ENCODE measurements around the gene TSC22D2. TPM values are rescaled to one million over a fixed set of nuclear protein-coding genes. Genes with fewer than 3 reads are reported as not detected.

TSC22D2 gene
- total RNA-seq, 1 donor from 2014 or later, result 38.9 TPM

DNA sequence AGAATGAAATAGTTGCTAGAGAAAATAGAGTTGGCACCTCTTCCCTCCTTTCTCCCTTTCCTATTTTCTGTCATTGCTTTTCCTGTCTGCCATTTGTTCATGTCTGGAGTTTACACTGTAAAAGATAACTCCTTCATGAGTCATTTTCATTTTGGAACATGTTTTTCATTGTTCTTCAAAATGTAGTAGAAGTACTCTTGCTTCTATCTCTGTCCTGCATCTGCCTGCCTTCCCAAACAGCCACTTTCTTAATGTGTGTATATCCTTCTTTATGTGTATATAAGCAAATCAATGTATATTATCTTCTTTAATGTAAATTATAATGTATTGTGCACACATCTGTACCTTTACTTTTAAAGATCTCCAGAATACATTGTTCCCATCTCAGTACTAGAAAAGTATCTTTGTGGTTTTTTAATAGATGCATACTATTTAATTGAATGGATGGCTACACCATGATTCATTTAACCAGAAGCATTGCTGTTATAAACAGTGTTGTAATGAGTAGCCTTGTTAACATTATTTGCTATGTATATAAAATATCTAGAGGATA lies 41.1 kb downstream of the TSC22D2 start:
- Mint-ChIP-seq H3K9me3 (no peaks in the 10 kb centered on the region), H3K27ac (no peak overlapping the region), H3K36me3 (ENCODE audit: low read depth) (peaks cover 11% of the 10 kb centered on the region), H3K4me3 (no peak overlapping the region), H3K4me1 (peaks cover 26% of the 10 kb centered on the region), H3K27me3 (no peaks in the 10 kb centered on the region)
- ATAC-seq (ENCODE audit: low read depth), result no peak
- DNase-seq, result no peak
- CTCF ChIA-PET, result no interaction called here
- intact Hi-C loops (cut with micrococcal nuclease), result no loop called here
- TF ChIP-seq, protein P1, sequence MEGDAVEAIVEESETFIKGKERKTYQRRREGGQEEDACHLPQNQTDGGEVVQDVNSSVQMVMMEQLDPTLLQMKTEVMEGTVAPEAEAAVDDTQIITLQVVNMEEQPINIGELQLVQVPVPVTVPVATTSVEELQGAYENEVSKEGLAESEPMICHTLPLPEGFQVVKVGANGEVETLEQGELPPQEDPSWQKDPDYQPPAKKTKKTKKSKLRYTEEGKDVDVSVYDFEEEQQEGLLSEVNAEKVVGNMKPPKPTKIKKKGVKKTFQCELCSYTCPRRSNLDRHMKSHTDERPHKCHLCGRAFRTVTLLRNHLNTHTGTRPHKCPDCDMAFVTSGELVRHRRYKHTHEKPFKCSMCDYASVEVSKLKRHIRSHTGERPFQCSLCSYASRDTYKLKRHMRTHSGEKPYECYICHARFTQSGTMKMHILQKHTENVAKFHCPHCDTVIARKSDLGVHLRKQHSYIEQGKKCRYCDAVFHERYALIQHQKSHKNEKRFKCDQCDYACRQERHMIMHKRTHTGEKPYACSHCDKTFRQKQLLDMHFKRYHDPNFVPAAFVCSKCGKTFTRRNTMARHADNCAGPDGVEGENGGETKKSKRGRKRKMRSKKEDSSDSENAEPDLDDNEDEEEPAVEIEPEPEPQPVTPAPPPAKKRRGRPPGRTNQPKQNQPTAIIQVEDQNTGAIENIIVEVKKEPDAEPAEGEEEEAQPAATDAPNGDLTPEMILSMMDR (IDR thresholded peaks at IDR 0.05), result no peak
- POLR2A ChIA-PET, result no interaction called here

DNA sequence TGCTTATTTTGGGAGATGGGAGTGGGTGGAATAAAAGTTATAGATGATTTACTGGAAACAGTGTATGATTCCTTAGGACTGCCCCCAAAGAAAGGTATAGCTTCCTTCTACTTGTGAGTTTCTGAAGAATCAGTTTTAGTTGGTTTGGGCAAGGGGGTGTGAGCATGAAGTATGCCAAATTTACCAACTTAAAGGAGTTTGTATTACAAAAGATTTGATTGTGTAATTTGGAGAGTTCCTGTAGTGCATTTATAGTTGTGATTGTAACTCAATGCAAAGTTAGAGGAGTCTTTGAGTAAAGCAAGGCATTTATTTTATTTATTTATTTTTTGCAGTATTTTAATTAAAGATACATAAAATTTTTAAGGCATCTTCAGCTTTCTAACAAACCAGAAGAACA lies 42.8 kb downstream of the TSC22D2 start:
- no peak for DNase-seq
- intact Hi-C loops (cut with micrococcal nuclease), result no loop called here
- ChIA-PET CTCF (interaction anchor here (0.7 kb wide), 1 partner anchor 26 kb away, joined by 3 read pairs; no protein-coding TSS in a partner anchor), POLR2A (interaction anchor here (1.2 kb wide), 1 partner anchor 42 kb away, joined by 3 read pairs; no protein-coding TSS in a partner anchor)
- H3K4me3 Mint-ChIP-seq, result no peak overlapping the region
- ATAC-seq (ENCODE audit: low read depth), result no peak
- H3K27ac Mint-ChIP-seq, result no peak overlapping the region
- no peaks in the 10 kb centered on the region for H3K27me3 Mint-ChIP-seq
- TF ChIP-seq, protein P1 (IDR thresholded peaks at IDR 0.05), result no peak
- H3K36me3 Mint-ChIP-seq (ENCODE audit: low read depth), result peaks cover 10% of the 10 kb centered on the region
- no peaks in the 10 kb centered on the region for H3K9me3 Mint-ChIP-seq
- peaks cover 26% of the 10 kb centered on the region for H3K4me1 Mint-ChIP-seq

- intact Hi-C loops (cut with micrococcal nuclease), result no loop called here
- ChIA-PET CTCF (no interaction called here), POLR2A (interaction anchor here (0.6 kb wide), 1 partner anchor 42 kb away, joined by 7 read pairs; no protein-coding TSS in a partner anchor)
- Mint-ChIP-seq H3K27me3 (no peaks in the 10 kb centered on the region), H3K9me3 (no peaks in the 10 kb centered on the region), H3K36me3 (ENCODE audit: low read depth) (peaks cover 11% of the 10 kb centered on the region), H3K4me1 (peaks cover 26% of the 10 kb centered on the region), H3K27ac (no peak overlapping the region), H3K4me3 (no peak overlapping the region)
- ATAC-seq (ENCODE audit: low read depth) (no peak), DNase-seq (no peak)
- TF ChIP-seq, protein P1 (IDR thresholded peaks at IDR 0.05), result no peak
Observed at GRCh38 chr3:150451329-150452048, 43.4 kb downstream of the TSC22D2 start.

GRCh38 chr3:150453353-150453752 lies 45.3 kb downstream of the TSC22D2 start:
- CTCF ChIA-PET, result no interaction called here
- H3K4me3 Mint-ChIP-seq, result no peak overlapping the region
- intact Hi-C loops (cut with micrococcal nuclease), result no loop called here

GRCh38 chr3:150454085-150454484 lies 46.0 kb downstream of the TSC22D2 start:
- intact Hi-C loops (cut with micrococcal nuclease), result no loop called here
- CTCF ChIA-PET, result no interaction called here
- ATAC-seq (ENCODE audit: low read depth) (no peak), DNase-seq (no peak)
- Mint-ChIP-seq H3K4me3 (no peak overlapping the region), H3K27ac (no peak overlapping the region), H3K4me1 (peaks cover 16% of the 10 kb centered on the region), H3K36me3 (ENCODE audit: low read depth) (peaks cover 30% of the 10 kb centered on the region), H3K27me3 (no peaks in the 10 kb centered on the region), H3K9me3 (no peaks in the 10 kb centered on the region)
- TF ChIP-seq, protein P1 (IDR thresholded peaks at IDR 0.05), result no peak
- POLR2A ChIA-PET, result no interaction called here

More at GRCh38 chr3:150453353-150453752, 45.3 kb downstream of the TSC22D2 start:
- no peaks in the 10 kb centered on the region for H3K9me3 Mint-ChIP-seq
- ATAC-seq (ENCODE audit: low read depth) (no peak), DNase-seq (no peak)
- no peak overlapping the region for H3K27ac Mint-ChIP-seq
- peaks cover 18% of the 10 kb centered on the region for H3K4me1 Mint-ChIP-seq
- POLR2A ChIA-PET, result no interaction called here
- TF ChIP-seq, protein P1 (IDR thresholded peaks at IDR 0.05), result no peak
- no peaks in the 10 kb centered on the region for H3K27me3 Mint-ChIP-seq
- peaks cover 24% of the 10 kb centered on the region for H3K36me3 Mint-ChIP-seq (ENCODE audit: low read depth)

All from activated B cell treated with CpG ODN at 0.5 μM for 24 hours (primary cell).